ENCODE measurements around the gene CSPG5.
A peak's percentile ranks its signal among the peaks of the same experiment; 100 is the strongest.

Gene CSPG5

GRCh38 chr3:47586746-47587145 is 8.1 kb upstream of the CSPG5 start:
- no peak for DNase-seq (ENCODE audit: low spot score)

GRCh38 chr3:47583320-47584075 is 4.8 kb upstream of the CSPG5 start:
- no peak for DNase-seq (ENCODE audit: low spot score)

- no peak for DNase-seq (ENCODE audit: low spot score)
These were observed 3.2 kb upstream of the CSPG5 start for GRCh38 chr3:47581835-47582234.

GRCh38 chr3:47581422-47581821 is 2.8 kb upstream of the CSPG5 start:
- no peak for DNase-seq (ENCODE audit: low spot score)

GRCh38 chr3:47580481-47580880 is 1.8 kb upstream of the CSPG5 start:
- no peak for DNase-seq (ENCODE audit: low spot score)

GRCh38 chr3:47579875-47580274 is 1.2 kb upstream of the CSPG5 start:
- no peak for DNase-seq (ENCODE audit: low spot score)

- DNase-seq (ENCODE audit: low spot score), result peak; percentile 11
These were observed 489 bp downstream of the CSPG5 start for GRCh38 chr3:47578119-47578632.

- no peak for DNase-seq (ENCODE audit: low spot score)
These were observed 1.0 kb downstream of the CSPG5 start for GRCh38 chr3:47577583-47578118.

- DNase-seq (ENCODE audit: low spot score), result no peak
These were observed 5.2 kb downstream of the CSPG5 start for GRCh38 chr3:47573190-47574172.

GRCh38 chr3:47571391-47572175 is 7.1 kb downstream of the CSPG5 start:
- no peak for DNase-seq (ENCODE audit: low spot score)

- no peak for DNase-seq (ENCODE audit: low spot score)
These were observed 9.8 kb downstream of the CSPG5 start for GRCh38 chr3:47568901-47569300.

- DNase-seq (ENCODE audit: low spot score), result no peak
These were observed 11.5 kb downstream of the CSPG5 start for GRCh38 chr3:47567149-47567548.

- DNase-seq (ENCODE audit: low spot score), result no peak
These were observed 12.0 kb downstream of the CSPG5 start for GRCh38 chr3:47566667-47567066.

- no peak for DNase-seq (ENCODE audit: low spot score)
These were observed 12.7 kb downstream of the CSPG5 start for GRCh38 chr3:47565734-47566550.

GRCh38 chr3:47556351-47556750 is 22.3 kb downstream of the CSPG5 start:
- no peak for DNase-seq (ENCODE audit: low spot score)

- DNase-seq (ENCODE audit: low spot score), result no peak
These were observed 24.3 kb downstream of the CSPG5 start for GRCh38 chr3:47554335-47554734.

GRCh38 chr3:47553407-47553806 is 25.3 kb downstream of the CSPG5 start:
- no peak for DNase-seq (ENCODE audit: low spot score)

- no peak for DNase-seq (ENCODE audit: low spot score)
These were observed 36.0 kb downstream of the CSPG5 start for GRCh38 chr3:47542471-47543173.

GRCh38 chr3:47541583-47542108 is 37.0 kb downstream of the CSPG5 start:
- DNase-seq (ENCODE audit: low spot score), result no peak

GRCh38 chr3:47540281-47540680 is 38.4 kb downstream of the CSPG5 start:
- no peak for DNase-seq (ENCODE audit: low spot score)

Data from CD4-positive, alpha-beta T cell treated with Interleukin-2 at 100 ng/mL for 4 hours (primary cell).